Lung (tissue), 12 donors: ENCODE data around the gene SGK2. TPM values are rescaled to one million over a fixed set of nuclear protein-coding genes. Genes with fewer than 3 reads are reported as not detected.

ENCODE experiments used
- ATAC-seq: fragments of 200-7000 bp; cut with Tn5 transposase; one replicate; pipeline ENCODE4 v1.9.1; 2020; ENCODE audit warnings: moderate number of reproducible peaks; ENCODE audit not compliant: insufficient read depth, low FRiP score
- DNase-seq, 3 donors: peaks; one replicate each; pipeline ENCODE4 v3.0.0-alpha.2; 2013 to 2017
- H3K27ac ChIP-seq, 2 donors: one replicate each; pipeline ENCODE4 v1.5.1; 2013; ENCODE audit warnings: mild to moderate bottlenecking in 2 of 2, moderate library complexity in 2 of 2, control low read depth in 1 of 2, inconsistent platforms in 1 of 2, low read depth in 1 of 2, low read length in 1 of 2
- H3K27me3 ChIP-seq, 3 donors: one replicate each; pipeline ENCODE4 v1.5.1; 2013; ENCODE audit warnings: low read length in 2 of 3; ENCODE audit not compliant: control insufficient read depth in 3 of 3, insufficient read depth in 3 of 3
- H3K36me3 ChIP-seq, 4 donors: one replicate each; pipeline ENCODE4 v1.5.1; 2013; ENCODE audit warnings: low read length in 4 of 4, mild to moderate bottlenecking in 1 of 4, moderate library complexity in 1 of 4; ENCODE audit not compliant: control insufficient read depth in 4 of 4, insufficient read depth in 4 of 4
- H3K4me1 ChIP-seq, 5 donors: one replicate each; pipeline ENCODE4 v1.5.1; 2013; ENCODE audit warnings: low read length in 5 of 5, mild to moderate bottlenecking in 2 of 5, moderate library complexity in 1 of 5; ENCODE audit not compliant: control insufficient read depth in 5 of 5, insufficient read depth in 5 of 5
- H3K4me3 ChIP-seq: one replicate; pipeline ENCODE4 v1.5.1; 2013; ENCODE audit warnings: mild to moderate bottlenecking, control low read depth, moderate library complexity
- H3K9ac ChIP-seq, 2 donors: one replicate each; pipeline ENCODE4 v1.5.1; 2013; ENCODE audit warnings: low read length in 2 of 2, control low read depth in 1 of 2; ENCODE audit not compliant: insufficient read depth in 1 of 2
- H3K9me3 ChIP-seq, 4 donors: one replicate each; pipeline ENCODE4 v1.5.1; 2013; ENCODE audit warnings: low read length in 3 of 4, mild to moderate bottlenecking in 1 of 4, moderate library complexity in 1 of 4; ENCODE audit not compliant: control insufficient read depth in 4 of 4, insufficient read depth in 3 of 4
- WGBS, 2 donors: extraction: QIAGEN DNeasy Blood & Tissue Kit; methylation state at CpG; one replicate each; pipeline ENCODE4 v1.1.7; 2013; 5-methylcytosine and 5-hydroxymethylcytosine counted together
- polyA plus RNA-seq, 2 donors: library from polyadenylated mRNA; stranded (reverse); fragments of 200-250 nt; gene quantifications; one replicate each; pipeline ENCODE4 v1.2.1, GENCODE V29; 2013
- total RNA-seq, 2 donors: library from RNA; depleted of rRNA in 1 of 2; stranded (reverse); fragments of >200 nt in 1 of 2; gene quantifications; one replicate each; pipeline ENCODE4 v1.2.1, GENCODE V29; 2014 to 2021
- TF ChIP-seq, protein P1 (sequence below): IDR thresholded peaks from 2 replicates; pipeline ENCODE4 v1.5.1; 2012; ENCODE audit warnings: mild to moderate bottlenecking; ENCODE audit errors: control extremely low read depth, extremely low read depth
- donor health status: control.
- donor health status: control.
- donor health status: Bipolar disorder and iron deficiency.
- donor health status: healthy.
- donor health status: DM: yes; HTN: yes; CAD: no.

SGK2 gene
- total and polyA plus RNA-seq, 4 donors: 0.15 to 3.2 (median 0.96) TPM

GRCh38 chr20:43570496-43570895 is 11.7 kb downstream of the SGK2 start:
- H3K9ac ChIP-seq: no peak overlapping the region
- TF ChIP-seq, protein P1, sequence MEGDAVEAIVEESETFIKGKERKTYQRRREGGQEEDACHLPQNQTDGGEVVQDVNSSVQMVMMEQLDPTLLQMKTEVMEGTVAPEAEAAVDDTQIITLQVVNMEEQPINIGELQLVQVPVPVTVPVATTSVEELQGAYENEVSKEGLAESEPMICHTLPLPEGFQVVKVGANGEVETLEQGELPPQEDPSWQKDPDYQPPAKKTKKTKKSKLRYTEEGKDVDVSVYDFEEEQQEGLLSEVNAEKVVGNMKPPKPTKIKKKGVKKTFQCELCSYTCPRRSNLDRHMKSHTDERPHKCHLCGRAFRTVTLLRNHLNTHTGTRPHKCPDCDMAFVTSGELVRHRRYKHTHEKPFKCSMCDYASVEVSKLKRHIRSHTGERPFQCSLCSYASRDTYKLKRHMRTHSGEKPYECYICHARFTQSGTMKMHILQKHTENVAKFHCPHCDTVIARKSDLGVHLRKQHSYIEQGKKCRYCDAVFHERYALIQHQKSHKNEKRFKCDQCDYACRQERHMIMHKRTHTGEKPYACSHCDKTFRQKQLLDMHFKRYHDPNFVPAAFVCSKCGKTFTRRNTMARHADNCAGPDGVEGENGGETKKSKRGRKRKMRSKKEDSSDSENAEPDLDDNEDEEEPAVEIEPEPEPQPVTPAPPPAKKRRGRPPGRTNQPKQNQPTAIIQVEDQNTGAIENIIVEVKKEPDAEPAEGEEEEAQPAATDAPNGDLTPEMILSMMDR: no peak
- no peaks in the 10 kb centered on the region for H3K27me3 ChIP-seq
- peaks cover 0 to 3% (median 0%) of the 10 kb centered on the region in 4 donors for H3K36me3 ChIP-seq
- H3K27ac ChIP-seq: no peak overlapping the region
- H3K4me3 ChIP-seq: no peak overlapping the region
- no peaks in the 10 kb centered on the region for H3K4me1 ChIP-seq
- H3K9me3 ChIP-seq: no peaks in the 10 kb centered on the region
- DNase-seq (no peak), ATAC-seq (no peak)
- 90 to 93% methylated on average over 10 of the region's 10 CpGs for WGBS, 2 donors

DNA sequence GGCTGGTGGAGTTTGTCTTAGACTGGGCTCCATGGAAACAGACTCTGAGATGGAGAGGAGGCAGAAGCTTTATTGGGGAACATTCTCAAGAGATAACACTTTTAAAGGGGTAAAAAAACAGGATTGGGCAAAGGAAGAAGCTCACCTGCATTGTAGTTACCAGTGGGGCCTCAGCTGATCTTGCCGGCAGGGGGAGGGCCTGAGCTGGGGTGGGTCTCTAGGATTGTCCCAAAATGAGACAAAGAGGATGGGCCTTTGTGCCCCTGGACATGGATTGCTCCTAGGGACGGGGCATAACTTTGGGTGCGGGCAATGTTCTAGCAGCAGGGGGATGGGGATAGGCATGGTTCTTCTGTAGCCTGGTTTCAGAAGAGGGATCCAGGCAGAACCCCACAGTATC is 12.5 kb downstream of the SGK2 start:
- ATAC-seq (no peak), DNase-seq (no peak)
- no peak overlapping the region for H3K4me3 ChIP-seq
- H3K9me3 ChIP-seq: no peaks in the 10 kb centered on the region
- 89 to 94% methylated on average over 3 of the region's 3 CpGs for WGBS, 2 donors
- no peaks in the 10 kb centered on the region for H3K4me1 ChIP-seq
- no peak overlapping the region for H3K27ac ChIP-seq
- H3K9ac ChIP-seq: no peak overlapping the region
- no peaks in the 10 kb centered on the region for H3K27me3 ChIP-seq
- TF ChIP-seq, protein P1: no peak
- H3K36me3 ChIP-seq: peaks cover 0 to 3% (median 0%) of the 10 kb centered on the region in 4 donors

DNA sequence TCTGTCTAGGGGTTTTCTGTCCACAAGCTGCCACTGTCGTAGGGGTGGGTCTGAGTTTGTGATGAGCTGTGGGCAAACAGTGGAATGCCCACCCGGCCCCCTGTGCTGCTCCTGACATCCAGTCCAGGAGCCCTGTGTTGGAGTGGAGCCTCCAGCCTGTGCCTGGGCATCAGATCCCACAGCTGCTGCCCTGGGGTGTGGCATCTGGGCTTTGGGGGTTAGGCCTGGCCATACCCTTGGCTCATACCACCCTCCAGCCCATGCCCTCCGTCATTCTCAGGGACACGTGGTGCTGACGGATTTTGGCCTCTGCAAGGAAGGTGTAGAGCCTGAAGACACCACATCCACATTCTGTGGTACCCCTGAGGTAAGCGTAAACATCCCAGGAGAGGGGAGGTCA is 12.9 kb downstream of the SGK2 start:
- Histone ChIP-seq H3K4me3 (no peak overlapping the region), H3K9me3 (no peaks in the 10 kb centered on the region), H3K4me1 (no peaks in the 10 kb centered on the region), H3K27me3 (no peaks in the 10 kb centered on the region), H3K36me3 (peaks cover 0 to 3% (median 0%) of the 10 kb centered on the region in 4 donors), H3K9ac (no peak overlapping the region), H3K27ac (no peak overlapping the region)
- ATAC-seq: no peak
- 92% methylated on average over 6 of the region's 6 CpGs for WGBS, 2 donors
- TF ChIP-seq, protein P1: no peak
- no peak for DNase-seq

GRCh38 chr20:43572891-43573290 is 14.1 kb downstream of the SGK2 start:
- ATAC-seq: no peak
- WGBS, 2 donors: 94 to 96% methylated on average over 8 of the region's 8 CpGs
- DNase-seq: no peak
- Histone ChIP-seq H3K27me3 (no peaks in the 10 kb centered on the region), H3K27ac (no peak overlapping the region), H3K9ac (no peak overlapping the region), H3K4me3 (no peak overlapping the region), H3K4me1 (no peaks in the 10 kb centered on the region), H3K9me3 (no peaks in the 10 kb centered on the region), H3K36me3 (peaks cover 0 to 3% (median 0%) of the 10 kb centered on the region in 4 donors)
- TF ChIP-seq, protein P1: no peak
